GM18870 (cell line): ENCODE data around the gene PRDM10.

Experiments used
- ATAC-seq: cut with Tn5 transposase; IDR thresholded peaks from one replicate; pipeline ENCODE4 v1.9.1; 2021; ENCODE audit warnings: moderate library complexity; ENCODE audit not compliant: unreplicated experiment

The PRDM10 gene

DNA sequence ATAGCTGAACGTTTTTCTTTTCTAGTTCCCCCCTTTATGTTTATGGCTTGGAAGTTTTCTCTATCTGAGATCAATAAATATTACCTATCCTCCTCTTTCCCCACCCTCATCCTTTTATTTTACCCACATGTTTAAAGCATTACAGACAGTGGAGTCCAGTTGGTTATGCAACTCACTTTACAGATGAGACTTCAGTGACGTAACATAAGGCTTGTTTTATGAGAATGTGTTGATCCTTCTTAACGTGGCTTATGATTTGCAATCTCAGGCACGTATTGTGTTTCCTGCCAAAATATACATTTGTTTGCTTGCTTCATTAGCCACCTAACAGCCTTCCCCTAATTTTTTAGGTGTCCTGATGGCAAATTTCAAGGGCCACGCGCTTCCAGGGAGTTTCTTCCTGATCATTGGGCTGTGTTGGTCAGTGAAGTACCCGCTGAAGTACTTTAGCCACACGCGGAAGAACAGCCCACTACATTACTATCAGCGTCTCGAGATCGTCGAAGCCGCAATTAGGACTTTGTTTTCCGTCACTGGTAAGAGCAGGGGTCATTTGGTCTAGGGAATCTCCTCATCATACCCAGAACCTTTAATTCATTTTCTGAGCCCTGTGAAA, 150.4 kb downstream of the PRDM10 start:
- no peak for ATAC-seq
